Cardiac fibroblast (primary cell): Measurements from ENCODE around the gene UTP3.

Experiments
- DNase-seq, 2 donors: peaks; one replicate each; pipeline versions ENCODE4 v3.0.0 to v3.0.0-alpha.2; 2010; ENCODE audit warnings: low read depth in 2 of 2
- H3K4me3 ChIP-seq, 2 donors: replicated peaks in 1 of 2; 1 replicate in 1 of 2; 2 replicates in 1 of 2; pipeline ENCODE4 v1.5.1; 2011; ENCODE audit warnings: low read depth in 2 of 2, low read length in 2 of 2, mild to moderate bottlenecking in 2 of 2, moderate library complexity in 1 of 2
- CTCF ChIP-seq: IDR thresholded peaks from one replicate; pipeline ENCODE4 v1.5.1; 2011; ENCODE audit warnings: low read depth, mild to moderate bottlenecking, low read length, inconsistent platforms

UTP3 gene

GRCh38 chr4:70711599-70711998, 23.3 kb downstream of the UTP3 start:
- TF ChIP-seq CTCF, result no peak
- DNase-seq, result no peak
- no peak overlapping the region for H3K4me3 ChIP-seq

- no peak overlapping the region for H3K4me3 ChIP-seq
- peak; percentile 10 to 38 for DNase-seq
- TF ChIP-seq CTCF, result no peak
Measured at GRCh38 chr4:70712150-70712549, 23.8 kb downstream of the UTP3 start.

GRCh38 chr4:70712604-70713452, 24.5 kb downstream of the UTP3 start:
- no peak for TF ChIP-seq CTCF
- no peak overlapping the region for H3K4me3 ChIP-seq
- DNase-seq, result no peak

GRCh38 chr4:70713453-70714078, 25.2 kb downstream of the UTP3 start:
- TF ChIP-seq CTCF, result no peak
- no peak for DNase-seq
- no peak overlapping the region for H3K4me3 ChIP-seq

GRCh38 chr4:70714079-70714887, 26.0 kb downstream of the UTP3 start:
- no peak for TF ChIP-seq CTCF
- peak in 1 of 2 donors; percentile 11 for DNase-seq
- H3K4me3 ChIP-seq, result no peak overlapping the region

GRCh38 chr4:70715097-70715496, 26.8 kb downstream of the UTP3 start:
- DNase-seq, result peak in 1 of 2 donors; percentile 38
- H3K4me3 ChIP-seq, result no peak overlapping the region
- TF ChIP-seq CTCF, result no peak
